GM12878 (cell line): ENCODE data around the gene LRRC74B. TPM values are rescaled to one million over a fixed set of nuclear protein-coding genes. Genes with fewer than 3 reads are reported as not detected.

Experiments
- CREB1 ChIP-seq: IDR thresholded peaks from 2 replicates; pipeline ENCODE4 v1.6.1; 2012; ENCODE audit warnings: low read depth, mild to moderate bottlenecking, inconsistent platforms
- CREM ChIP-seq: IDR thresholded peaks from 2 replicates; pipeline ENCODE4 v1.6.1; 2014; ENCODE audit warnings: antibody characterized with exemption, low read depth
- IRF4 ChIP-seq: IDR thresholded peaks from 2 replicates; pipeline ENCODE4 v1.6.1; 2011; ENCODE audit warnings: low read depth, low read length
- KAT2A ChIP-seq: conservative IDR thresholded peaks from 2 replicates; pipeline ENCODE4 v1.6.1; 2011; ENCODE audit warnings: low read depth, low read length; ENCODE audit not compliant: control insufficient read depth
- MEF2A ChIP-seq: IDR thresholded peaks from 2 replicates; pipeline ENCODE4 v1.6.1; 2011; ENCODE audit warnings: low read depth, mild to moderate bottlenecking, low read length, moderate library complexity; ENCODE audit not compliant: insufficient read depth
- NFIC ChIP-seq: IDR thresholded peaks from 2 replicates; pipeline ENCODE4 v1.6.1; 2012; ENCODE audit warnings: low read depth, mild to moderate bottlenecking, inconsistent platforms, low read length, moderate library complexity
- NFXL1 ChIP-seq: fragments of 450-650 bp; IDR thresholded peaks from 2 replicates; pipeline ENCODE4 v1.6.1; 2017; ENCODE audit warnings: antibody characterized with exemption, mild to moderate bottlenecking, borderline replicate concordance
- PML ChIP-seq: IDR thresholded peaks from 2 replicates; pipeline ENCODE4 v1.6.1; 2012; ENCODE audit warnings: low read length, inconsistent platforms
- POLR2A ChIP-seq: IDR thresholded peaks from 2 replicates; pipeline ENCODE4 v1.6.1; 2011; ENCODE audit warnings: low read depth, mild to moderate bottlenecking, low read length
- RB1 ChIP-seq: fragments of 450-650 bp; formaldehyde crosslinking; IDR thresholded peaks from 2 replicates; pipeline ENCODE4 v1.6.1; 2017; ENCODE audit warnings: mild to moderate bottlenecking, borderline replicate concordance
- TARDBP ChIP-seq: IDR thresholded peaks from 2 replicates; pipeline ENCODE4 v1.6.1; 2016; ENCODE audit warnings: borderline replicate concordance
- TCF12 ChIP-seq: IDR thresholded peaks from 2 replicates; pipeline ENCODE4 v1.6.1; 2011; ENCODE audit warnings: low read depth, mild to moderate bottlenecking, low read length
- WRNIP1 ChIP-seq: IDR thresholded peaks from 2 replicates; pipeline ENCODE4 v1.6.1; 2011; ENCODE audit warnings: low read depth, low read length, improper control_type of control experiment, borderline replicate concordance
- YBX1 ChIP-seq: fragments of 450-650 bp; IDR thresholded peaks from 2 replicates; pipeline ENCODE4 v1.6.1; 2016; ENCODE audit warnings: antibody characterized with exemption
- ZNF207 ChIP-seq: fragments of 450-650 bp; IDR thresholded peaks from 2 replicates; pipeline ENCODE4 v1.6.1; 2014; ENCODE audit warnings: antibody characterized with exemption, mild to moderate bottlenecking, borderline replicate concordance
- ZNF622 ChIP-seq: fragments of 450-650 bp; IDR thresholded peaks from 2 replicates; pipeline ENCODE4 v1.6.1; 2017; ENCODE audit warnings: mild to moderate bottlenecking, inconsistent platforms
- ZZZ3 ChIP-seq: IDR thresholded peaks from 2 replicates; pipeline ENCODE4 v1.6.1; 2011; ENCODE audit warnings: low read depth; ENCODE audit not compliant: control insufficient read depth, insufficient read length
- polyA plus RNA-seq, 11 experiments: library from polyadenylated mRNA; depleted of rRNA in 4 of 11; unstranded in 6 of 11; stranded (reverse) in 5 of 11; fragments of >200 nt; fragmentation: Nextera tagmentation in 4 of 11; fragmentation: Illumina TruSeq in 1 of 11; extraction: Ambion mirVana in 4 of 11; extraction: Trizol in 1 of 11; gene quantifications; 1 replicate in 1 of 11; 2 replicates in 10 of 11; pipeline versions ENCODE4 v1.2.1 to v1.2.3, GENCODE V29; 2011 to 2016; ENCODE audit warnings: inconsistent platforms in 2 of 11, missing spikeins in 2 of 11, low read depth in 1 of 11
- total RNA-seq, 4 experiments: library from RNA; depleted of rRNA in 3 of 4; stranded (reverse); fragments of >200 nt in 3 of 4; fragmentation: Illumina TruSeq in 1 of 4; extraction: Trizol in 1 of 4; gene quantifications; 2 replicates each; pipeline versions ENCODE4 v1.2.1 to v1.2.3, GENCODE V29; 2013 to 2021
- TF ChIP-seq, protein P1 (sequence below): fragments of 450-650 bp; IDR thresholded peaks from 2 replicates; pipeline ENCODE4 v1.6.1; 2014; ENCODE audit warnings: mild to moderate bottlenecking
- TF ChIP-seq, protein P2 (sequence below): fragments of 450-650 bp; IDR thresholded peaks from 2 replicates; pipeline ENCODE4 v1.6.1; 2017; ENCODE audit warnings: mild to moderate bottlenecking, moderate library complexity
- TF ChIP-seq, protein P3 (sequence below): fragments of 450-650 bp; IDR thresholded peaks from 2 replicates; pipeline ENCODE4 v1.6.1; 2017; ENCODE audit warnings: mild to moderate bottlenecking
- TF ChIP-seq, protein P4 (sequence below): IDR thresholded peaks from 2 replicates; pipeline ENCODE4 v1.6.1; 2011; ENCODE audit warnings: borderline replicate concordance, low read depth, mild to moderate bottlenecking, moderate library complexity, low read length; ENCODE audit not compliant: insufficient read depth, poor library complexity, severe bottlenecking
- TF ChIP-seq, protein P5 (sequence below): IDR thresholded peaks from 2 replicates; pipeline ENCODE4 v1.6.1; 2012; ENCODE audit warnings: low read depth, low read length, improper control_type of control experiment

The LRRC74B gene
- total and polyA plus RNA-seq, 10 of the 15 experiments (the other 5 are each of a cell fraction or from before 2014, with no cell fraction given), result not detected

DNA sequence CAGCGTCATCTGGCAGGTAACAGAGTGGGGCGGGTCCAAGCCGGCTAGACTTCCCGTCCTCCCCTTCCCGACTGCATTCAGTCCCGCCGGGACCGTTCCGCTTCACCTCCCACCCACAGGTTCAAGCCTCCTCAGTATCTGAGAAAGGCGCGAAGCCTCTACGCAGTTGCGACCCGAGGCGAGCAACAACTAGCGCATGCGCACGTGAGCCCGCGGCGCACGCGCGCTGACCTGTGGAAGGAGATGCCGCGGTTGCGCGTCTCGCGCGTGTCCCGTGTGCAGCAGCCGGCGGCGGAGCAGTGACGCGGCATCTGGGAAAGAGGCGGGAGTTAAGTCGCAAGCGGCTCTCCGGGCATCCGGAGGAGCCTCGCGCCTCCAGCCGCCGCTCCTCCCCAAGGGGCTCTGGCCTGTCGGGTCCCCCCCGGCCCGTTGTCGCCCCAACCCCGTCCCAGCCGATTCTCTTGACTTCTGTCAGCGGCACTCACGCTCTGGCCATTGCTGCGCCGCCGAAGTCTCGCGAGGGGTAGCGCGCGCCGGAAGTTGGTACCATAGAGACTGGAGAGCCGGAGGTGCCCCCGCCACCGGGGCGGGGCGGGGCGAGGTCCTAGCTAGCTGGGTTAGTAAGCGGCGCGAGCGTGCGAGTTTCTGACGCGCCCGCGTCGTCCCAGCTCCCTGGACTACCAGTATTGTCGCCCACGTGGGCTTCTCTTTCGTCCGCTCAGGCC is 44.0 kb upstream of the LRRC74B start, which contains the start of gene THAP7 (continued):
- TF ChIP-seq, protein P1, sequence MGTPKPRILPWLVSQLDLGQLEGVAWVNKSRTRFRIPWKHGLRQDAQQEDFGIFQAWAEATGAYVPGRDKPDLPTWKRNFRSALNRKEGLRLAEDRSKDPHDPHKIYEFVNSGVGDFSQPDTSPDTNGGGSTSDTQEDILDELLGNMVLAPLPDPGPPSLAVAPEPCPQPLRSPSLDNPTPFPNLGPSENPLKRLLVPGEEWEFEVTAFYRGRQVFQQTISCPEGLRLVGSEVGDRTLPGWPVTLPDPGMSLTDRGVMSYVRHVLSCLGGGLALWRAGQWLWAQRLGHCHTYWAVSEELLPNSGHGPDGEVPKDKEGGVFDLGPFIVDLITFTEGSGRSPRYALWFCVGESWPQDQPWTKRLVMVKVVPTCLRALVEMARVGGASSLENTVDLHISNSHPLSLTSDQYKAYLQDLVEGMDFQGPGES, result no peak
- TF ChIP-seq KAT2A (no peak), ZNF622 (no peak), YBX1 (no peak), RB1 (no peak), PML (peak; percentile 87), CREB1 (peak; percentile 83), POLR2A (peak; percentile 94), ZZZ3 (no peak), TCF12 (peak; percentile 32; the same call in 1 of the 2 replicates), CREM (peak; percentile 64; the same call in 1 of the 2 replicates), ZNF207 (0 out of 2 replicates have a peak, but pooled peaks have one; percentile 24), NFXL1 (no peak), TARDBP (peak; percentile 49; the same call in 1 of the 2 replicates), MEF2A (no peak), NFIC (no peak), IRF4 (no peak), WRNIP1 (no peak)
- TF ChIP-seq, protein P2, sequence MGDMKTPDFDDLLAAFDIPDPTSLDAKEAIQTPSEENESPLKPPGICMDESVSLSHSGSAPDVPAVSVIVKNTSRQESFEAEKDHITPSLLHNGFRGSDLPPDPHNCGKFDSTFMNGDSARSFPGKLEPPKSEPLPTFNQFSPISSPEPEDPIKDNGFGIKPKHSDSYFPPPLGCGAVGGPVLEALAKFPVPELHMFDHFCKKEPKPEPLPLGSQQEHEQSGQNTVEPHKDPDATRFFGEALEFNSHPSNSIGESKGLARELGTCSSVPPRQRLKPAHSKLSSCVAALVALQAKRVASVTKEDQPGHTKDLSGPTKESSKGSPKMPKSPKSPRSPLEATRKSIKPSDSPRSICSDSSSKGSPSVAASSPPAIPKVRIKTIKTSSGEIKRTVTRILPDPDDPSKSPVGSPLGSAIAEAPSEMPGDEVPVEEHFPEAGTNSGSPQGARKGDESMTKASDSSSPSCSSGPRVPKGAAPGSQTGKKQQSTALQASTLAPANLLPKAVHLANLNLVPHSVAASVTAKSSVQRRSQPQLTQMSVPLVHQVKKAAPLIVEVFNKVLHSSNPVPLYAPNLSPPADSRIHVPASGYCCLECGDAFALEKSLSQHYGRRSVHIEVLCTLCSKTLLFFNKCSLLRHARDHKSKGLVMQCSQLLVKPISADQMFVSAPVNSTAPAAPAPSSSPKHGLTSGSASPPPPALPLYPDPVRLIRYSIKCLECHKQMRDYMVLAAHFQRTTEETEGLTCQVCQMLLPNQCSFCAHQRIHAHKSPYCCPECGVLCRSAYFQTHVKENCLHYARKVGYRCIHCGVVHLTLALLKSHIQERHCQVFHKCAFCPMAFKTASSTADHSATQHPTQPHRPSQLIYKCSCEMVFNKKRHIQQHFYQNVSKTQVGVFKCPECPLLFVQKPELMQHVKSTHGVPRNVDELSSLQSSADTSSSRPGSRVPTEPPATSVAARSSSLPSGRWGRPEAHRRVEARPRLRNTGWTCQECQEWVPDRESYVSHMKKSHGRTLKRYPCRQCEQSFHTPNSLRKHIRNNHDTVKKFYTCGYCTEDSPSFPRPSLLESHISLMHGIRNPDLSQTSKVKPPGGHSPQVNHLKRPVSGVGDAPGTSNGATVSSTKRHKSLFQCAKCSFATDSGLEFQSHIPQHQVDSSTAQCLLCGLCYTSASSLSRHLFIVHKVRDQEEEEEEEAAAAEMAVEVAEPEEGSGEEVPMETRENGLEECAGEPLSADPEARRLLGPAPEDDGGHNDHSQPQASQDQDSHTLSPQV, result no peak
- TF ChIP-seq, protein P3, sequence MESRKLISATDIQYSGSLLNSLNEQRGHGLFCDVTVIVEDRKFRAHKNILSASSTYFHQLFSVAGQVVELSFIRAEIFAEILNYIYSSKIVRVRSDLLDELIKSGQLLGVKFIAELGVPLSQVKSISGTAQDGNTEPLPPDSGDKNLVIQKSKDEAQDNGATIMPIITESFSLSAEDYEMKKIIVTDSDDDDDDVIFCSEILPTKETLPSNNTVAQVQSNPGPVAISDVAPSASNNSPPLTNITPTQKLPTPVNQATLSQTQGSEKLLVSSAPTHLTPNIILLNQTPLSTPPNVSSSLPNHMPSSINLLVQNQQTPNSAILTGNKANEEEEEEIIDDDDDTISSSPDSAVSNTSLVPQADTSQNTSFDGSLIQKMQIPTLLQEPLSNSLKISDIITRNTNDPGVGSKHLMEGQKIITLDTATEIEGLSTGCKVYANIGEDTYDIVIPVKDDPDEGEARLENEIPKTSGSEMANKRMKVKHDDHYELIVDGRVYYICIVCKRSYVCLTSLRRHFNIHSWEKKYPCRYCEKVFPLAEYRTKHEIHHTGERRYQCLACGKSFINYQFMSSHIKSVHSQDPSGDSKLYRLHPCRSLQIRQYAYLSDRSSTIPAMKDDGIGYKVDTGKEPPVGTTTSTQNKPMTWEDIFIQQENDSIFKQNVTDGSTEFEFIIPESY, result no peak
- TF ChIP-seq, protein P4, sequence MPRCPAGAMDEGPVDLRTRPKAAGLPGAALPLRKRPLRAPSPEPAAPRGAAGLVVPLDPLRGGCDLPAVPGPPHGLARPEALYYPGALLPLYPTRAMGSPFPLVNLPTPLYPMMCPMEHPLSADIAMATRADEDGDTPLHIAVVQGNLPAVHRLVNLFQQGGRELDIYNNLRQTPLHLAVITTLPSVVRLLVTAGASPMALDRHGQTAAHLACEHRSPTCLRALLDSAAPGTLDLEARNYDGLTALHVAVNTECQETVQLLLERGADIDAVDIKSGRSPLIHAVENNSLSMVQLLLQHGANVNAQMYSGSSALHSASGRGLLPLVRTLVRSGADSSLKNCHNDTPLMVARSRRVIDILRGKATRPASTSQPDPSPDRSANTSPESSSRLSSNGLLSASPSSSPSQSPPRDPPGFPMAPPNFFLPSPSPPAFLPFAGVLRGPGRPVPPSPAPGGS, result no peak
- TF ChIP-seq, protein P5, sequence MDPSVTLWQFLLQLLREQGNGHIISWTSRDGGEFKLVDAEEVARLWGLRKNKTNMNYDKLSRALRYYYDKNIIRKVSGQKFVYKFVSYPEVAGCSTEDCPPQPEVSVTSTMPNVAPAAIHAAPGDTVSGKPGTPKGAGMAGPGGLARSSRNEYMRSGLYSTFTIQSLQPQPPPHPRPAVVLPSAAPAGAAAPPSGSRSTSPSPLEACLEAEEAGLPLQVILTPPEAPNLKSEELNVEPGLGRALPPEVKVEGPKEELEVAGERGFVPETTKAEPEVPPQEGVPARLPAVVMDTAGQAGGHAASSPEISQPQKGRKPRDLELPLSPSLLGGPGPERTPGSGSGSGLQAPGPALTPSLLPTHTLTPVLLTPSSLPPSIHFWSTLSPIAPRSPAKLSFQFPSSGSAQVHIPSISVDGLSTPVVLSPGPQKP, result peak; percentile 83
